HG03442 (cell line): ENCODE measurements around the gene PDLIM7.

ENCODE experiments used
- ATAC-seq: cut with Tn5 transposase; IDR thresholded peaks from one replicate; pipeline ENCODE4 v1.9.1; 2021; ENCODE audit warnings: mild to moderate bottlenecking, moderate library complexity; ENCODE audit not compliant: unreplicated experiment

The PDLIM7 gene

DNA sequence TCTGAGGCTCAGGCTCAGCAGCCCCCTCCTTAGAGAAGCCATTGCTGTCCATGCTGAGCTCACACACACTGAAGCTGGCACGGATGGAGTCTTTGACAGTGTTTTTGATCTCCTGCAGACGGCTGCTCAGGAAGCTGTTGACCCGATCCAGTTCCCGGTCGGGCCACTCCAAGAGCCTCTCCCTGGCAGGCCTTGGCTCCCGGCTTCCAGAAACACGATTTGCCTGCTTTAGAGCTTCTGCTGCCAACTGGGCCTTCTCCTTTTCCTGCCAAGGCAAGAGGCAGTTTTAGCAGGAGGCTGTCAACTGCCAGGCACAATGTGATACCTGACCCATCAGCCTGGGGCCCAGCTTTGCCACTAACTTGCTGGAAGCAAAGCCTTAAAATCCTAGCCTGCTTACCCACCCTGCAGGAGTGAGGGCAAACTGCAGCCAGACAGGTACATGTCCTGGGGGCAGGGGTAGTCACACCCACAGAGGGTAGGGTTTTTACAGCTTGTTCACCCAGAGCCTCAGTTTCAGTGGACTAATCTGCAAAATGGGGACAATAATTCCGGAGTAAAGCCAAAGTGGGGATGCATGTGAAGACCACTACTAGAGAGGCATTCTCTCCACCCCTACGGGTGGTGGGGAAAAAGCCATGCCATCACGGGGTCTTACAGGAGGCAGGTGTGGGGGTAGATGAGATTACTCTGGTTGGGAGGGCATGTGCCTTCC, 27.7 kb upstream of the PDLIM7 start:
- no peak for ATAC-seq

DNA sequence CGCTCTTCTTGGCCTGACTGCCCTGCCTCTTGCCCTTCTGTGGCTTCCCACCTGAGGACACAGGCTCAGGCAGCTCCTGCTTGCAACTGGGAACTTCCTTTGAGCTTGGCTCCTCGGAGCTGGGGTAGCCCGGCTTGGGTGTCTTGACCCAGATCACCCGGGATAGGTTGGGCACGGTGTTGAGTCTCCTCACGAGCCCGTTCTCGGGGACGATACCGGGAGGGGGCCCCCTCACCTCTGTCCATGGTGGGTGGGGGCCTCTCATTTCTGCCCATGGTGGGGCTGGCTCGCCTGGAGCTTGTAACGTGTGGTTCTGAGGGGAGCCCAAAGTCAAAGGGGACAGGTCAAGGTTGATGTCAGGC, 27.1 kb upstream of the PDLIM7 start:
- no peak for ATAC-seq

DNA sequence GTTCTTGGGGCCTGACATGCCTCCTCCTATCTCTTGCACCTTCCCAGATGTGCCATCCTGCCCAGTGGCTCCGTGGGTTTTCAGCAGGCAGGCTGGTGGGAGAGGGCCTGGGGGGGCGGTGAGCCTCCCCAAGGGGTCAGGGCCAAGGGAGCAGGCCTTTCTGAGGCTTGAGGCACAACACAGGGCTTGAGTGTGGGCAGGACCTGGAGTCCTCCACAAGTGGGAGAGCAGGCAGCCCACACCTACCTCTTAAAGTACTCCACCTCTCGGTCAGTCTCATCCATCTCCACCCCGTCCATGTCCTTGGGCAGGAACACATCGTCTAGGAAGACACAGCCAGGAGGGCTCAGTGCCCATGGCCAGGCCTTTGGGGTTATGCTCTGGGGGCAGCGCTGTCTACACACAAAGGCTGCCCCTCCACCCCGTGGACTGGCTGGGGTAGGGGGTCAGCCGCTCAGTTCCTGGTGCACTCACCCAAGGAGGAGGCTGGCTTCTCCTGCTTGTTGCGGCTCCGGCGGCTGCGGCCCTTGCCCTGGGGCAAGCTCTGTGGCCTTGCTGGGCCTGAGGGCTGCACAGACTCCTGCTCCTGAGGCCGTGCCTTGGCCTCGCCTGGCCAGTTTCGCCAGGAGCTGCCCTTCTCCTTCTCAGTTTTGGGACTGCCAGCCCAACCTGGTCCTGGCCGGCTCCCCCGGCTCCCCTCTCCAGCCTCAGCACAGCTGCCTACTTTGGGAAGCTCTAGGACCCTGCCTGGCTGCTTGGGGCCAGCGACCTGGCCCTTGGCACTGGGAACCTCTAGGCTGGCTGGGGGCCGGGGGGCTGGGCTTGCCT, 26.5 kb upstream of the PDLIM7 start:
- no peak for ATAC-seq

DNA sequence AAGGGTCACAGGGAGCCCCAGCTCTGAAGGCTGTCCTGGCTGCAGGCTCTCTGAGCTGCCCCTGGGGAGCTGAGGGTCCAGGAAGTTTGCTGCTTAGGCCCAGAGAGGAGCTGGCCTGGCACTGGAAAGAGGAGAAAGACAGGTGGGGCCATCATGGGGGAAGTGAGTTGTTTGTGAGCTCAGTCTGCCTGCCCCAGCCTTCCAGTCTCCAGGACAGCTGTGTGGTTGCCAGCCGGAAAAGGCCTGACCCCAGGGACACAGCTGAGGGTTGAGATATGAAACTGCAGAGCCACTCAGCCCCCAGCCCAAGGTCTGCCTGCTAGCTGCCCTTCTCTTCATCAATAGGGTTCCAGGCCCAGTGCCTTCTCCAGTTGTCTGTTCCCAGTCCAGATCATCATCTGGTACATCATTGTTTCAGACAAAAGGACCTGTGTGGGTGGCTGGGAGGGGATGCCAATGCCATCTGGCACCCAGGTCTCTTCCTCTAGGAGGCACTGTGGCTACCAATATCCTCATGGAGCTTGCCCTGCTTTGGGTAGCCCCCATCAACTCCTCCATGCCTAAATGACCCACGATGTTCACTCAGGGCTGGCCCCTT, 23.6 kb upstream of the PDLIM7 start:
- ATAC-seq = no peak

DNA sequence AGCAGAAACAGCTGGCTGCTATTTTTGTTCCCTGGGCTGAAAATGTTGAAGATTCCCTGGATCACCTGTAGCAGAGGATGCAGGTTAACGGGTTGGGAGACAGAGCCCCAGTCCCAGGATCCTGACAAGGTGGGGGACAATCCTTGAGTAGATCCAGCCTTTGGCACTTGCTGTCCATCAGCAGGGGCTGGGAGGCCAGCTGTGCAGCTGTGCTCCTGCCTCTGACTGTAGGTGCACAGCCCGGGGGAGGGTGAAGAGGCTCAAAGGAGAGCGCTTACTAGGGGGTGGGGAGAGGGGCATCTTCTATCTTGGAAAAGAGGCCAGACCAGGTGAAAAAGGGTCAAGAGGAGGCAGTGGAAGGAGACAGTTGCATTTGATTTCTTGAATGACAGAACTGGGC, 22.9 kb upstream of the PDLIM7 start:
- ATAC-seq = no peak

DNA sequence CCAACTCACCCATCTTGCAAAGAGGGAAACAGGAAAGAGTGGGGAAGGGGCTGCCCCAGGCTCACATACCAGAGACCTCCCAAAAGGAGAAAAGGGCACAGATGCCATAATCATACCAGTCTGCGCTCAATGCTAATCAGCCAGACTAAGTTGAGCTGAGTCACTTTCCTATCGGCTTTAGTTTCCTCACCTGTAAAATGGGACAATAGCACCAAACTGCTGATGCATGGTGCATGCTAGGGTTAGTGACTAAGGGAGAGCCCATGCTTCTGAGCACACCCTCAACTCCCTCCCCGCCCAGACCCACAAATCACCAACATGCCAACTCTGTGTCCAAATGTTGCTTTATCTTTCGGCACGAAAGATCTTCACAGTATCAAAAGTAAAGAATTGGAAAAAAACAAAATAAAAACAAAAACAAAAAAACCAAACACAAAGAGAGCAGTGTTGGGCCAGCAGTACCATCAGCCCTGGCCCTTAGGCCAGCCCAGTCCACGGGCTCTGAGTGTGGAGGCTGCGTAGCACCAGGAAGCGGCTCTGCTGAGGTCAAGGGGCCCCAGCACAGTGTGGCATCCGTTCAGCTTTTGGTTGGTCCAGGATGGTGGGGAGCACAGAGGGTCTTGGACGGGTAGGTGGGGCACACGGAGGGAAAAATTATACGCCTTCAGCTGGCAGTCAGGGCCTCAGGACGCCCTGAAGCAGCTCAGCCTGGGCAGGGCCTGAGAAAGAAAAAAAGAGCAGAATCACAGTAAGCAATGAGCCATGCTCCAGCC, 22.2 kb upstream of the PDLIM7 start:
- ATAC-seq = no peak

DNA sequence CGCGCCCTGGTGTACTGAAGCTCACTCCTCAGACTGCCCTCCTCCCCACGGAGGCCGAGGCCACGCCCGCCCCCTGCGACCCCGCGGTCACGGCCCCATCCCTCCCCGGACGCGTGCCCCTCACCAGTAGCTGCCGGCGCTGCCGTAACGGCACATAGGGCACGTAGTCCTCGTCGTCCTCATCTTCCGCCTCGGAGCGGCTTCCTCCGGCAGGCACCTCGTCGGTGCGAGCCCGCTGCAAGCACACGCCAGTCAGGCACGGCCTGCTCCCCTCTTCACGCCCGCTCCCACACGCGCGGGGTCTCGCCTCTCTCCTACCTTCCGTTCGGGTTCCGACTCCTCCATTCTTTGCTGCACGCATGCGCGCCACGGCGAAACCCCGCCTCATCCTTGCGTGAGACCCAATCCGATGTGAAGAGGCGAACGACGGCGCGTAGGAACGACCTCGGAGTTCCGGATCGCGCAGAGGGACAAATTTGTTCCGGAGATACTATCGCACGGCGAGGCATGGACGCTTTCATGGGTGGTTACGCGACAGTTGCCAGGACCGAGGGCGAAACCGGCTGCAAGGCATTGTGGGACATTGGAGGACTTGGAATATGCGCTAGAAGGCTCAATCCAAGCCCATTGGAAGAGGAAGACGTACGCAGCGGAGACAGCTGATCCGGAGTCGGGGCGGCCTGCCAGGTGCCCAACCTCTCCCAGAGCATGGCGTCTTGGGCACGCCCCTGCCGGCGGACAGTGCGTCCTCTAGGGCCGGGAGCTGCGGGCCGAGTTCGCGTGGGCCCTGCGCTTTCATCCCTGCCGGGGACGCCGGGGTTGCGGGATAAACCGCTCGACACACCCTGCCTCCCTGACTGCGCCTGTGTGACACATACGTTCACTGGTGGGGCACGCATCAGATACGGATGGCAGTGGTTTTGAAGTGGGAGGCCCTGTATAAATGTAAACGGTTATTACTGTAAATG, 19.5 kb upstream of the PDLIM7 start, which contains the start of gene DDX41:
DDX41 (minus strand) TSS at position 361 of the 968 bp plus-strand sequence; CDS start at position 345, 16 bp downstream.
- peak; percentile 79 for ATAC-seq

DNA sequence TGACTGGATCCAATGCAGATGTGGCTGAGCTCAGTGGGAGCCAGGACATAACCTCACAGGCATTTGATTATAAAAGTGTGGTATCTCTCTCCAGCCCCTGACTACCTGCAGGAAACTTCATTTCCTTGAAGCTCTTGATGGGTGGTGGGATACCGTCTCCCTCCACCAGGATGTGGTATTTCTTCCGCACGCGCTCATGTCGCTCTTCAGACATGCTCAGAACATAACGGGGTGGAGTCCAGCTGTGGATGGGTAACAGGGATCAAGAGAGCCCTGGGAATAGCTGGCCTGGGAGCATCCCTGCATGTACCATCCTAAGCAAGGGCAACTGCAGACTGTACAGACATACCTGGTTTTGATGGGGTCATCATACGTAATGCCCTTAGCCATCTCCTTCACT, 18.2 kb upstream of the PDLIM7 start:
- ATAC-seq = no peak

DNA sequence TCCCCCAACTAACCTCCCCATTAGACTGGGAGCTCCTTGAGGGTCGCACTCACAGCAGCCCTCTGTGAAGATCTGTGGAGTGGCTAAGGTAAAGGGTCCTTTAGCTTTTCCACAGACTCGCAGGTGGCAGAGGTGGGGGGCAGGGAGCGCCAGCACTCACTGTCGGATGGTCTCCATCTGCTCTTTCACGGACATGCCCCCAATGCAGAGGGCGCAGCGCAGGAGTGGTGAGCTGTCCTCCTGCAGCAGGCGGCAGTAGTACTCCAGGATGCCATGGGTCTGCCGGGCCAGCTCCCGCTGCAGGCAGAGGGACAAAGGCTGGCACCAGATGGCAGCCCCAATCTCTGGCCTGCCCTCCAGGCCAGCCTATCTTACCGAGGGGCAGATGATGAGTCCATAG, 17.1 kb upstream of the PDLIM7 start:
- no peak for ATAC-seq

DNA sequence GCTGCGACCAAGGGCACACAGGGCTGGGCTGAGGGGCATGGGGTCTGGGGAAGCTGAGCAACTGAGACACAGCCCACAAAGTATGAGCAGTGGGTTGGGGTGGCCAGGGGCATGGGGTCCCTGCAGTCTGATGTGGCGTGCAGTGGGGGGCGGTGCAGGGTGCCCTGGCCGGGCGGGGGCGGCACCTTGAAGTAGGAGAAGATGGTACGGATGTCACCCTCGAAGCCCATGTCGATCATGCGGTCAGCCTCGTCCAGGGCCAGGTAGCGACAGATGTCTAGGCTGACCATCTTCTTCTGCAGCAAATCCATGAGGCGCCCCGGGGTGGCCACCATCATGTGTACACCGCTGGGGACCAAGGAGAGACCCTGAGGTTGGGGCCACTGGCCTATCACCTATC, 16.1 kb upstream of the PDLIM7 start:
- ATAC-seq = no peak

DNA sequence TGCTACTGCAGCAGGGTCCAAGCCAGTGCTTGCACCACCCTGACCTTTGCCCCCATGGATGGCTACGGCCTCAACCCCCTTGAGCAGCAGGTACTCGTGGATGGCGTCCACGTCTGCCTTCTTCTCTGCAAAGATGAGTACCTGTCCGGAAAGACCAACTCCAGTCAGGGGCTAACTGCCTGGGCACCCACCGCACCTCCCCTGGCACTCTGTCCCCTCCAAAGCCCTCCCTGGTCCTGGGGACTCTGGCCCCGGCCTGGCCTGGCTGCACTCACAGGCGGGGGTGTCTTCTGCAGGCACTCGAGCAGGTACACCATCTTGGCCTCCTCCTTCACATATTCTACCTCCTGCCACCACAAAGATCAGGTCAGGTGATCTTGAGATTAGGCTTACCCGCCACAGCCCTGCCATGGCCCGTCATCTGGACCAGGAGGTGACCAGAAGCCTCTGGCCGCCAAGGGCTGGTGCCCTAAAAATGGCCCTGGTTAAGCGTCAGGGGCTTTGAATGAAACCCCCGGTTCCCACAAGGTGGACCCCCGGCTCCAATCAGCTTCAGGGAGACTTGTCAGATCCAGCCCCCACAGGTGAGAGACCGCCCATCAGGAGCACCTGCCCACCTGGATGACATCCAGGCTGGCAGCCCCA, 15.5 kb upstream of the PDLIM7 start:
- ATAC-seq = no peak

DNA sequence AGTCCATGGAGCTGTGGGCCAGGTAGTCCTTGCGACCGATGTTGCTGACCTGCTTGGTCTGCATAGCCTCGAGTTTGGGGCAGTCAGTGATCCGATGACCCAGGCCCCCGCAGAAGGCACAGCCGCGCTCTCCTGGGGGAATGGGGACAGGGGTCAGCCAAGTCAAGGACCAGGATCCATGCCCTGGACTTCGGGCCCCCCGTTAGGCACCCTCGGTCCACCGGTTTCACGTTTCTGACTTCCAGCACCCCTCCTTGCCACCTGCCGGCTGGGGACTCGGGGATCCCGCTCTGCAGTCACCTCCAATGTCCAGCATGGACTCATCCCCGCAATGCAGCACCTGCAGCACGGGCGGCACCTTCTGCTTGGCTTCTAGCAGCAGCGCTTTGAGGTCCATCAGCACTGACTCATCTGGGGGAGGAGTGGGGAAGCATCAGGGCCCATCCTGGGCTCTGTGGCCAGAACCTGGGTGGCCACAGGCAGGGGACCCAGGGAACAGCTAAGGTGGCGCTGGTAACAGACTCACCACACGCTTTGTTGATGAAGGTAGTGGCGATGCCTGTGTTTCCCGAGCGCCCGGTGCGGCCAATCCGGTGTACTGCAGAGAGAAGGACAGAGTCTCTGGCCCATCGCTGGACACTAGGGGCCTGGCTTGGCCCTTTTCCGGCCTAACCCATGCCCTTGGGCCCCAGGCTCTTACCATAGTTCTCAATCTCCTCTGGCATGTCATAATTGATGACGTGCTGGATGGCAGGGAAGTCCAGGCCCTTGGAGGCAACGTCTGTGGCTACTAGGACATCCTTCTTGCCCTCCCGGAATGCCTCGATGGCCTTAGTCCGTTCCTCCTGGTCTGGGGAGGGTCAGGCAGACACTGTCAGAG, 14.6 kb upstream of the PDLIM7 start:
- no peak for ATAC-seq

DNA sequence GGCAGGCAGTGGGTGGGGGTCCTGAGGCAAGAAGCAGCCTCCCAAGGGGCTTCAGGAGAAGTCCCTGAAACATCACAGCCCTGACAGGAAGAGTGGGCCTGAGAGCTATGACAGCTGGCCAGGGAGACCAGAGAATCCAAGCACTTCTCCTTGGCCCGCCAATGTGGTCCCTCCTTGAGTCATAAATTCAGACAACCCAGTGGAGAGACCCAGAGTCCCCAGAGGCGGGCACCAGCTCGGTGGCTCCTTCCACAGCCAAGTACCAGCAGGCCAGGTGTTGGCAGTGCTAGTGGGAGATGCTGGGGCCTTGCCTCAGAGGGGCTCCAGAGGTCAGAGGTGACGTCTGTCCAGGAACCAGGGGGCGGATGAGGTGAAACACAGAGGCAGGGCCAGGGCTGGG, 13.8 kb upstream of the PDLIM7 start:
- no peak for ATAC-seq

DNA sequence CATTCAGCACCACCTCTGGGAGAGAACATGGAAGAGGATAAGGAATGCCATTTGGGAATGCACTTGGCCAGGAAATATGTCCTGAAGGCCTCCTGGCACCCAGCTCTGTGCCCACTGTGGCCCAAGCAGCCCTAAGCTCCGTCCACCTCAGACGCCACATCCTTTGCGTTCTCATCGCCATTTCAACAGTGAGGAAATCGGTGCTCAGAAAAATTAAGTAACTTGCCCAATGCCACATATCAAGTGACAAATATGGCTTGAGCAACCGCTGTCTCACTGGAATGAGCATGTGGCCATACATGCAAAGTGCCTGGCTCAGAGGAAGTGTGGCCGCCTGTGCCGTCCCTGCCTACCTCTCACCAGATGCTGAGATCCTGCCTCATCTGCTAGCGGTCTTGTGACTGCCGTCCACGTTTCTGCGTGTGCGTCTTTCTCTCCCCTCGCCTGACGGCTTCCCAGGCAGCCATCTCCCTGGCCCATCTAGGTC, 13.2 kb upstream of the PDLIM7 start:
- ATAC-seq = peak; percentile 30

DNA sequence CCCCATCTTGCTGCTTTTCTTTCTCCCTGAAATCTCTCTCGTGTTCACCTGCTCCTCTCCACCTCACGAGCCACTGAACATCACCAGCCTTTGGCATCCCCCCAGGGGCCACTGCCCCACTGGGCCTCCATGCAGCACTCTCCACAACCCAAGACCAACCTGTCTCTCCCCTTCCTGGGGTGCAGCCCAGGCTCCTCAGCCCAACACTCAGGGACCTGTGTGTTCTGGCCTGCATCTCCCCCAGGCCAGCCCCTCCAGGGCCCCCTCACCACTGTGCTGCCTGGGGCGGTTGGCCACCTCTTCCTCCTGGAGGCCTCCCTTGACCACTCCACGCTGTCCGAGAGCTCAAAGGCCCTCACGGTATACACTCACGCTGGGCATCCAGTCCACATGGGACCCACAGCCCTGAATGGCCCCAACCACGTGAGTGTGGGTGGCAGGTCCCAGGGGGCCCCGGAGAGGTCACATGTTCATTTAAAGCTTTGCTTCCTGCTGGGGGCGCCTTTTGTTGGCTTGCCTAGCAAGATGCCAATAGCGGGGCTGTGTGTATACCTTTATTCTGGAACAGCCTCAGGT, 12.7 kb upstream of the PDLIM7 start:
- peak; percentile 36 for ATAC-seq

DNA sequence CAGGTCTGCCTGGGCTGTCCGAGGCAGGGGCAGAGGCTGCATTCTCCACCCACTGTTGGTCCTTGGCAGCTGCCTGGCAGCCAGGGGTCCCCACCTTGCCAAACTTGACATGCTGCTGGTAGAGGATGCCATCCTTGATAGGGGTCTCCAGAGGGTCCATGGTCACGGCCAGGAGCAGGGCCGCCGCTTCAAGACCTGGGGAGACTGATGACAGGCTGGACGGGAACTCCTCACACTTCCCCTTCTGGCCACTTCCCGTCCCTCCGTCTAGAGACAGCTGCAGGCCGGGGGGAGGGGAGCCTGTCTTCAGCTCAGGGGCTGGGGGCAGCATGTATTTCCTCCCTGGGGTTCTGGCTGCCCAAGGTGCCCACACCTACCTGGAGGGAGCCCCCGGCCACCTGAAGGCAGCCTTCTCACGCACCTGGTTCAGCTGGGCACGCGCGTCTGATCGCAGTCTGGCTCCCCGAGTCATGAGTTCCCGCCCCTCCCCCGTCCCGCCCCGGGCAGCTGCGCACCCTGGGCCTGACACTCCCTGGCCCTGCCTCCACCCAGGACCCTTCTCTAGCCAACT, 12.1 kb upstream of the PDLIM7 start, which contains the start of gene DOK3:
DOK3 (minus strand) TSS at position 446 of the 571 bp plus-strand sequence; CDS start at position 160, 286 bp downstream.
- ATAC-seq = peak; percentile 29

DNA sequence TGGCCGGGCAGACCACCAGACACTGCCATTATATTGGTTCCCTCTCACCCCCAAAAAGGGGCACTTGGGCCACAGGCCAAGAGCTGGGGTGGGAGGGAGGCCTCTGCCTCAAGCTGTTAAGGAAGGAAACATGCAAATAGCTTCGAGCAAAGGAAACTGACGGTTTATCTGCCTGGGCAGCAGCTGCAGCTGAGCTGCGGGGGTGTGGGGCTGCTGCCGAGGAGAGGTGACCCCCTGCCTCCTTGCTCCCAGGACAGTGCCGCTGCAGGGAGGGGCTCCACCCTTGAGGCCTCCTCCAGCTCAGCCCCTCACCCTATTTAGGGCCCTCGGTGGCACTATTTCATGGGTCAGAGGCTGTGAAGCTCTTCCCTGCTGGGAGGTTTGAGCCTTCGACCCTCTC, 11.4 kb upstream of the PDLIM7 start:
- no peak for ATAC-seq

DNA sequence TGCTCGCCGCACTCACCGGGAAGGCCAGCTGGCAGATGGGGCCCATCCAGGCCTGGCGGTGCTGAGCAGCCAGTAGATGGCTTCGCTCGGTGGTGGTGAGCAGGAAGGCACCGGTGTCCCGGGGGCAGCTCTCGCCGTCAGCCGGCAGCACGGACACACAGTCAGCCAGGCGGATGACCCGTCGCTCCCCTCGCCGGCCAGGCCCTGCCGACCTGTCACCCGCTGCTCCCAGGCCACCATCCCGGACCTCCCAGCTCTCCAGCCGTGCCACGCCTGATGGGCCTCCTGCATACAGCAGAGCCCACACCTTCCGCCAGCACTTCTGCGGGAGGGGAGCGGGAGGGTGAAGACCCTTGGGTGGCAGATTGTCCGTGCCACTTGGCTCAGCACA, 10.8 kb upstream of the PDLIM7 start:
- no peak for ATAC-seq
